Parietal lobe (tissue), 1 donor: ENCODE results near the gene AIM2. TPM values are rescaled to one million over a fixed set of nuclear protein-coding genes. Genes with fewer than 3 reads are reported as not detected.

Experiments
- total RNA-seq: library from RNA; depleted of rRNA; stranded (reverse); fragments of >200 nt; gene quantifications from one replicate; pipeline ENCODE4 v1.2.3, GENCODE V29; 2014

Gene AIM2
- 19.7 TPM for total RNA-seq

GRCh38 chr1:159076438-159077119 lies at the start of gene AIM2:
Gene AIM2 (minus strand): TSS chr1:159076766. CDS start chr1:159073499, 3,267 bp downstream.

Other genes with a start within 250 kb of the AIM2 start
- gene MNDA, start 245.4 kb downstream of the AIM2 start, total RNA-seq = 1.3 TPM
- not detected for gene PYHIN1, start 145.2 kb downstream of the AIM2 start, total RNA-seq
- gene IFI16, start 66.9 kb downstream of the AIM2 start, total RNA-seq = 27.5 TPM
- 148 TPM for gene CADM3, start 94.8 kb upstream of the AIM2 start, total RNA-seq
- gene ACKR1, start 128.1 kb upstream of the AIM2 start, total RNA-seq = 2.5 TPM
- not detected for gene FCER1A, start 225.6 kb upstream of the AIM2 start, total RNA-seq